SK-N-SH (cell line): ENCODE results near the gene GPR161. TPM values are rescaled to one million over a fixed set of nuclear protein-coding genes. Genes with fewer than 3 reads are reported as not detected.

Experiments
- CTCF ChIA-PET: fragments of 300-600, 350-600 bp; formaldehyde crosslinking; extraction: SDS; loops from one replicate; lab custom pipeline; 2021; lab: Yijun Ruan, JAX
- POLR2A ChIA-PET: fragments of 350-600 bp; sonication (Branson Sonifier 250); formaldehyde crosslinking; extraction: SDS; loops from one replicate; lab custom pipeline; 2020; ENCODE audit warnings: antibody characterized with exemption, inconsistent platforms; lab: Yijun Ruan, JAX
- DNase-seq: peaks from one replicate; pipeline ENCODE4 v3.0.0; 2012
- H2AFZ ChIP-seq: fragments of 200-600 bp; sonication (generic); 2 replicates; pipeline ENCODE4 v1.8.1; 2016; ENCODE audit warnings: antibody characterized with exemption, mild to moderate bottlenecking, low read depth
- H3F3A ChIP-seq: fragments of 200-600 bp; sonication (generic); replicated peaks from 2 replicates; pipeline ENCODE3; 2016; ENCODE audit warnings: antibody characterized with exemption, mild to moderate bottlenecking; ENCODE audit not compliant: insufficient read depth
- H3K27ac ChIP-seq, 2 experiments: fragments of 200-500 bp in 1 of 2; fragments of 200-600 bp in 1 of 2; sonication (Bioruptor generic) in 1 of 2; sonication (generic), shearing (Covaris generic) in 1 of 2; 2 replicates each; pipeline versions ENCODE4 v1.5.1 to v1.6.1; 2014 to 2016; ENCODE audit warnings: low read depth in 2 of 2, inconsistent platforms in 1 of 2, low read length in 1 of 2, mild to moderate bottlenecking in 1 of 2, mixed read lengths in 1 of 2
- H3K27me3 ChIP-seq: fragments of 200-600 bp; sonication (generic), shearing (Covaris generic); 2 replicates; pipeline ENCODE4 v1.6.1; 2016; ENCODE audit warnings: mixed run types; ENCODE audit not compliant: insufficient read depth
- H3K36me3 ChIP-seq, 2 experiments: fragments of 200-500 bp in 1 of 2; fragments of 200-600 bp in 1 of 2; sonication (Bioruptor generic) in 1 of 2; sonication (generic) in 1 of 2; replicated peaks in 1 of 2; 2 replicates each; pipeline versions ENCODE3 to v1.5.1; 2014 to 2016; ENCODE audit warnings: low read length in 1 of 2, mild to moderate bottlenecking in 1 of 2; ENCODE audit not compliant: insufficient read depth in 2 of 2, control insufficient read depth in 1 of 2
- H3K4me1 ChIP-seq, 2 experiments: fragments of 200-500 bp in 1 of 2; fragments of 200-600 bp in 1 of 2; sonication (Bioruptor generic) in 1 of 2; sonication (generic), shearing (Covaris generic) in 1 of 2; 2 replicates each; pipeline versions ENCODE4 v1.5.1 to v1.6.1; 2014 to 2016; ENCODE audit warnings: low read depth in 1 of 2, low read length in 1 of 2, mixed run types in 1 of 2; ENCODE audit not compliant: insufficient read depth in 2 of 2, control insufficient read depth in 1 of 2
- H3K4me2 ChIP-seq: fragments of 200-600 bp; sonication (generic), shearing (Covaris generic); 2 replicates; pipeline ENCODE4 v1.6.1; 2017; ENCODE audit warnings: mixed run types
- H3K4me3 ChIP-seq, 2 experiments: fragments of 200-500 bp in 1 of 2; fragments of 200-600 bp in 1 of 2; sonication (Bioruptor generic) in 1 of 2; sonication (generic), shearing (Covaris generic) in 1 of 2; 2 replicates each; pipeline versions ENCODE4 v1.5.1 to v1.8.1; 2014 to 2016; ENCODE audit warnings: low read depth in 2 of 2, inconsistent platforms in 1 of 2, low read length in 1 of 2, mild to moderate bottlenecking in 1 of 2, mixed read lengths in 1 of 2, moderate library complexity in 1 of 2
- H3K79me2 ChIP-seq: fragments of 200-600 bp; sonication (generic); 2 replicates; pipeline ENCODE4 v1.8.1; 2017; ENCODE audit warnings: mild to moderate bottlenecking; ENCODE audit not compliant: insufficient read depth
- H3K9ac ChIP-seq: fragments of 200-600 bp; sonication (generic); 2 replicates; pipeline ENCODE4 v1.6.1; 2017; ENCODE audit warnings: mixed run types
- H3K9me2 ChIP-seq: fragments of 200-600 bp; sonication (generic); 2 replicates; pipeline ENCODE4 v1.6.1; 2017; ENCODE audit warnings: mixed run types
- H3K9me3 ChIP-seq: fragments of 200-600 bp; sonication (generic); 2 replicates; pipeline ENCODE4 v1.6.1; 2017; ENCODE audit warnings: mixed run types, mild to moderate bottlenecking, moderate library complexity
- H4K20me1 ChIP-seq: fragments of 200-600 bp; sonication (generic); 2 replicates; pipeline ENCODE4 v1.6.1; 2017; ENCODE audit warnings: mild to moderate bottlenecking, mixed run types; ENCODE audit not compliant: insufficient read depth
- CHD2 ChIP-seq: fragments of 150-350 bp; IDR thresholded peaks from 2 replicates; pipeline ENCODE4 v1.6.1; 2018; ENCODE audit warnings: low read length; ENCODE audit not compliant: partially characterized antibody
- EP300 ChIP-seq, 2 experiments: IDR thresholded peaks; 2 replicates each; pipeline versions ENCODE4 v1.4.0 to v1.6.1; 2012; ENCODE audit warnings: borderline replicate concordance in 1 of 2, low read depth in 1 of 2, low read length in 1 of 2
- FOSL2 ChIP-seq: IDR thresholded peaks from 2 replicates; pipeline ENCODE4 v1.4.0; 2012; ENCODE audit warnings: low read depth, mild to moderate bottlenecking, moderate library complexity, borderline replicate concordance
- IRF3 ChIP-seq: fragments of 150-350 bp; IDR thresholded peaks from 2 replicates; pipeline ENCODE4 v1.6.1; 2016; ENCODE audit warnings: mild to moderate bottlenecking, low read depth, low read length
- MAX ChIP-seq: IDR thresholded peaks from 2 replicates; pipeline ENCODE4 v1.4.0; 2012; ENCODE audit warnings: low read depth
- MXI1 ChIP-seq: IDR thresholded peaks from 2 replicates; pipeline ENCODE4 v1.6.1; 2012; ENCODE audit warnings: mild to moderate bottlenecking, low read depth, low read length, improper control_type of control experiment
- NFIC ChIP-seq: IDR thresholded peaks from 2 replicates; pipeline ENCODE4 v1.4.0; 2012; ENCODE audit warnings: borderline replicate concordance
- NRF1 ChIP-seq: IDR thresholded peaks from 2 replicates; pipeline ENCODE4 v1.6.1; 2012; ENCODE audit warnings: low read depth, mild to moderate bottlenecking, low read length
- RCOR1 ChIP-seq: fragments of 150-350 bp; IDR thresholded peaks from 2 replicates; pipeline ENCODE4 v1.6.1; 2017; ENCODE audit warnings: antibody characterized with exemption, low read length
- SMC3 ChIP-seq: IDR thresholded peaks from 2 replicates; pipeline ENCODE4 v1.6.1; 2012; ENCODE audit warnings: low read depth, low read length, improper control_type of control experiment
- TEAD4 ChIP-seq: IDR thresholded peaks from 2 replicates; pipeline ENCODE4 v1.4.0; 2012; ENCODE audit warnings: mild to moderate bottlenecking, borderline replicate concordance; ENCODE audit not compliant: insufficient read depth
- USF2 ChIP-seq: fragments of 150-350 bp; IDR thresholded peaks from 2 replicates; pipeline ENCODE4 v1.6.1; 2017; ENCODE audit warnings: antibody characterized with exemption, low read length, low read depth, borderline replicate concordance
- ZBTB33 ChIP-seq: IDR thresholded peaks from 2 replicates; pipeline ENCODE4 v1.4.0; 2012; ENCODE audit warnings: low read depth, borderline replicate concordance
- WGBS: methylation state at CpG from one replicate; pipeline ENCODE4 v1.1.6; 2017; ENCODE audit warnings: low lambda C conversion rate; 5-methylcytosine and 5-hydroxymethylcytosine counted together
- polyA plus RNA-seq, 3 experiments: library from polyadenylated mRNA; depleted of rRNA; stranded (reverse); fragments of >200 nt; gene quantifications; 2 replicates each; pipeline ENCODE4 v1.2.3, GENCODE V29; 2012

Gene GPR161
- polyA plus RNA-seq, 1 of the 3 experiments (the other 2 are of a cell fraction) = 20.1 TPM

GRCh38 chr1:168135116-168135920 is 1.4 kb downstream of the GPR161 start:
- Histone ChIP-seq H2AFZ (peak overlapping the region; percentile 44; the same call in 1 of the 2 replicates), H3K9ac (peak overlapping the region; percentile 79), H3K9me3 (no peaks in the 10 kb centered on the region), H3K4me1 (peaks cover 13% of the 10 kb centered on the region in 2 experiments; a peak in 3 of 4 replicates), H3K9me2 (no peaks in the 10 kb centered on the region), H3F3A (peaks cover 7% of the 10 kb centered on the region), H3K4me3 (peak overlapping the region; percentile 82 to 91), H3K4me2 (peak overlapping the region; percentile 92)
- POLR2A ChIA-PET = interaction anchor here (1.2 kb wide), 1 partner anchor 199 kb away, joined by 3 read pairs; the partner anchor contains the start of gene DCAF6
- 48% methylated on average over 11 of the region's 12 CpGs for WGBS
- peak; percentile 50 for DNase-seq
- no peak for TF ChIP-seq ZBTB33
- no peak for TF ChIP-seq MXI1
- no peak for TF ChIP-seq NFIC
- no peak for TF ChIP-seq TEAD4
- TF ChIP-seq, all 33 proteins: peak for 0
- CTCF ChIA-PET = interaction anchor here (0.6 to 3.7 kb wide), 5 partner anchors 11 to 66 kb away, joined by 3 to 24 read pairs (median 4); no protein-coding TSS in a partner anchor
- Histone ChIP-seq H3K79me2 (peaks cover 62% of the 10 kb centered on the region), H4K20me1 (peaks cover 8% of the 10 kb centered on the region; the same call in 1 of the 2 replicates), H3K27ac (peak overlapping the region in 1 of 2 experiments; percentile 62; a peak in 1 of 4 replicates), H3K36me3 (peaks cover 10 to 14% of the 10 kb centered on the region in 2 experiments), H3K27me3 (no peaks in the 10 kb centered on the region)

- no peak for TF ChIP-seq FOSL2
- TF ChIP-seq RCOR1 = no peak
- no peak for DNase-seq
- peaks cover 8% of the 10 kb centered on the region; the same call in 1 of the 2 replicates for H4K20me1 ChIP-seq
- no peaks in the 10 kb centered on the region for H3K27me3 ChIP-seq
- WGBS = 88% methylated on average over 6 of the region's 7 CpGs
- H3K4me1 ChIP-seq = peaks cover 13% of the 10 kb centered on the region in 2 experiments; a peak in 3 of 4 replicates
- CTCF ChIA-PET = interaction anchor here (0.8 to 3.7 kb wide), 5 partner anchors 11 to 208 kb away, joined by 3 to 24 read pairs (median 4); no protein-coding TSS in a partner anchor
- H3K9me3 ChIP-seq = no peaks in the 10 kb centered on the region
- H3K36me3 ChIP-seq = peaks cover 16 to 17% of the 10 kb centered on the region in 2 experiments
- H3K4me2 ChIP-seq = peak overlapping the region; percentile 92
- H3K9me2 ChIP-seq = no peaks in the 10 kb centered on the region
- H2AFZ ChIP-seq = no peak overlapping the region
- POLR2A ChIA-PET = no interaction called here
- peak overlapping the region; percentile 82 to 91; a peak in 2 of 4 replicates for H3K4me3 ChIP-seq
- H3K79me2 ChIP-seq = peaks cover 69% of the 10 kb centered on the region
- no peak overlapping the region for H3K27ac ChIP-seq
- H3F3A ChIP-seq = peaks cover 7% of the 10 kb centered on the region
- no peak overlapping the region for H3K9ac ChIP-seq
Measured at GRCh38 chr1:168134642-168135041, 2.1 kb downstream of the GPR161 start.

- no peak for DNase-seq
- Histone ChIP-seq H3K4me2 (peak overlapping the region; percentile 92), H3K9me3 (no peaks in the 10 kb centered on the region), H3K4me3 (no peak overlapping the region), H4K20me1 (peaks cover 8% of the 10 kb centered on the region; the same call in 1 of the 2 replicates), H3K4me1 (peaks cover 13% of the 10 kb centered on the region in 2 experiments; a peak in 3 of 4 replicates), H3F3A (peaks cover 7% of the 10 kb centered on the region), H3K27me3 (no peaks in the 10 kb centered on the region), H3K27ac (no peak overlapping the region), H2AFZ (no peak overlapping the region), H3K9me2 (no peaks in the 10 kb centered on the region), H3K36me3 (peaks cover 17 to 18% of the 10 kb centered on the region in 2 experiments), H3K79me2 (peaks cover 74% of the 10 kb centered on the region), H3K9ac (no peak overlapping the region)
- whole genome bisulfite sequencing = 65% methylated on average over 1 of the region's 1 CpG
- CTCF ChIA-PET = interaction anchor here (0.8 to 3.7 kb wide), 5 partner anchors 12 to 209 kb away, joined by 3 to 24 read pairs (median 4); no protein-coding TSS in a partner anchor
- POLR2A ChIA-PET = no interaction called here
- TF ChIP-seq CHD2 = no peak
- no peak for TF ChIP-seq FOSL2
- TF ChIP-seq NRF1 = no peak
- TF ChIP-seq SMC3 = no peak
- TF ChIP-seq USF2 = no peak
- no peak for TF ChIP-seq MAX
- no peak for TF ChIP-seq EP300 (IDR thresholded peaks at IDR 0.05; ENCODE audit: borderline replicate concordance in 1 of 2, low read depth in 1 of 2, low read length in 1 of 2)
- TF ChIP-seq RCOR1 = no peak
- no peak for TF ChIP-seq IRF3
Measured at GRCh38 chr1:168134132-168134531, 2.6 kb downstream of the GPR161 start.
